SW480 (cell line): ENCODE measurements around the gene CEBPE.
A peak's percentile ranks its signal among the peaks of the same experiment; 100 is the strongest.

ENCODE experiments used
- DNase-seq: peaks from one replicate; pipeline ENCODE4 v3.0.0-alpha.2; 2016; ENCODE audit warnings: low spot score

Gene CEBPE

DNA sequence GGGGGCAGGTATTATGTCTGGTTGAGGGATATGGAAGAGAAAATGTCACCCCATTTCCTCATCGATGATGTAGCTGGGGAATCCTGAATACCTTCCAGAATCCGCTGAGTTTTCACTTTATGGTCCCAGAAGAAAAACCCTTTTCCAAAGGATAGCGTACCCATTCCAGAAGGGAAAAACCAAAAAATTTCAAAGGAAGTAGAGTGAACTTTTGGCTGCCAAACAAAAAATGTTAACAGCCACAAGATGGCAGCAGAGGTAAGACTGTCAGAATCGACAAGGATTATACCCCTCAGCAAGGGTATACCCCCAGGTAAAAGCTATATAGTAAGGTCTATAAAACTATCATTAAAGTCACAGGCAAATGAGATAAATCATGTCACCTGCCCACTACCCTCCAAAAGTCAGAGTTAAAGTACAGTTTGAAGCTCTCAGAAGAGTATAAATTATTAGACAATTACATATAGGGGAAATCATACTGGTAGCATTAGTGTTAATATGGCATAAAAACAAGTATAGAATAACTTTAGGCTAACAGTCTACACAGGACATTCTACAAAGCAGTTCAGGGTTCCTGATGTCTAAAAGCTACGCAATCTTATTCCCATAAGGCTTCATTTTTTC lies 42.2 kb downstream of the CEBPE start:
- DNase-seq, result no peak

DNA sequence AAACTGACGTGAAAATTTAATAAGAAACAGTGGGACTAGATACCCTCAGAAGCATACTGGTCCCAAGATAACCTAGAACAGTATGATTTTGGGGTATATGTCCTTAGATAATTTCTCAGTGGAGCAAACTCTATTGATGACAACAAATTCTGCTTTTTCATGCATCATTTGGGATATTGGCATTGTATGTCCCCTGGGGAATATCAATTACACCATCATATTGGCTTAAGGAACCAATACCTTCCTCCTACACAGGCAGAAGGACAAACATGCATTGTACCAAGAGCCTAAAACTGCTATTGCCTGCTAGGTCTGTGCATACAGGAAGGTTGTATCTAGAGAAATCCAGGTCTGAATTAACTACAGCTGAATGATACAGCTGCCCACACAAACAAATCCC lies 44.1 kb downstream of the CEBPE start:
- DNase-seq, result no peak

DNA sequence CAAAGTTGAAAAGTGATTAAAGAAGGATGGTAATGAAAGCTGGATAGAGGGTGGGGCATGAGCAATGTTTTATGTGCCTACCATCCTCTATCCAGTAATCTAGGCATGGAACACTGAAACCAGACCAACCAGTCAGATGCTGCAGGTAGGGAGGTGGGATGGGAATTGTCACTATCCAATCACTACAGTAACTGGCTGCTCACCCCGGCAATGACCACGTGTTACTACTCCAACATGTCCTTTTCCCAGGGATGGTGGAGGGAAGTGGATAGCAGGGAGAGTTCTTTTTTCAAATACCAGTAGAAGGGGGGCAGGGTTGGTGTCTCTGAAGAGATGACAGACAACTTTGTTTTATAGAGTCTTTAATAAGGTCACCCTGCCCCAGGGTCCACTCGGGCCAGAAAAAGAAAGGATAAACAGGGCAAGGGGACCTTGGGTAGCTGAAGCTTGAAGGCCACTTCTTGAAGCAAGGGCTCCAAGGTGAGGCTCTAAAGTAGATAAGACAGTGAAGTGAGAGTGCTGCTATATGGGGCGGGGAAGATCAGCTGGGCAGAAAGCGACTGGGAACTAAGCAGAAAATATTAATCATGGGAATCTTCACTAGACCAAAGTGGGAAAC lies 47.0 kb downstream of the CEBPE start:
- peak; percentile 33 for DNase-seq

DNA sequence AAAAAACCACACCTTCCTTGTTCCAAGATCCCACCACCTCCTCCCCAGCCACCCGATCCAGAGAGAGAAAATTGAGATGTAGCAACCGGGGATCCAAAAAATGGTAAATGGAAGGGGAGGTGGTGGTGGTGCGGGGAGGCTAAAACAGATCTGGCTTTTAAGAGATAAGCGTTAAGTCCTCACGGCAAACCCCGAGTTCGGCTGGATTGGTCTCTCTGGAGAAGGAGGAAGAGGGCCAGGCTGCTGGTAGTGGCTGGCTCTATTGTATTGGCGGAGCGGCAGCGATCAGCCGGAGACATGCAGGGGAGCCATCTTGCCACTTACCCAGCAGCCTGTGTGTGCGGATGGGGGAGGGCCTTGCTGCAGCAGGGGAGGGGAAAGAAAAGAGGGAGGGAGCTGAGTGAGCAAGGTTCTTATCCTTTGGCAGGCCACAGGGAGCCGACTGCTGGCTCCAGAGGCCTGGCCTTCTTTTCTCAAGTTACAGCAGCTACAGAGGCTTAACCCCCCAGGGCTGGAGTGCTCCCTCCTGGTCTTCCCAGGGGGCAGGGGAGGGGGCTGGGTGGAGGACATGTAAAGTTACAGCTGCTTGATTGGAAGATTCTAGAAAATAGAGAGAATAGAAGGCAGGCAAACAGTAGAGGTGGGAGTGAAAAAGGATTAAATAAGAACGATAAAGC lies 47.7 kb downstream of the CEBPE start:
- DNase-seq, result peak; percentile 86

DNA sequence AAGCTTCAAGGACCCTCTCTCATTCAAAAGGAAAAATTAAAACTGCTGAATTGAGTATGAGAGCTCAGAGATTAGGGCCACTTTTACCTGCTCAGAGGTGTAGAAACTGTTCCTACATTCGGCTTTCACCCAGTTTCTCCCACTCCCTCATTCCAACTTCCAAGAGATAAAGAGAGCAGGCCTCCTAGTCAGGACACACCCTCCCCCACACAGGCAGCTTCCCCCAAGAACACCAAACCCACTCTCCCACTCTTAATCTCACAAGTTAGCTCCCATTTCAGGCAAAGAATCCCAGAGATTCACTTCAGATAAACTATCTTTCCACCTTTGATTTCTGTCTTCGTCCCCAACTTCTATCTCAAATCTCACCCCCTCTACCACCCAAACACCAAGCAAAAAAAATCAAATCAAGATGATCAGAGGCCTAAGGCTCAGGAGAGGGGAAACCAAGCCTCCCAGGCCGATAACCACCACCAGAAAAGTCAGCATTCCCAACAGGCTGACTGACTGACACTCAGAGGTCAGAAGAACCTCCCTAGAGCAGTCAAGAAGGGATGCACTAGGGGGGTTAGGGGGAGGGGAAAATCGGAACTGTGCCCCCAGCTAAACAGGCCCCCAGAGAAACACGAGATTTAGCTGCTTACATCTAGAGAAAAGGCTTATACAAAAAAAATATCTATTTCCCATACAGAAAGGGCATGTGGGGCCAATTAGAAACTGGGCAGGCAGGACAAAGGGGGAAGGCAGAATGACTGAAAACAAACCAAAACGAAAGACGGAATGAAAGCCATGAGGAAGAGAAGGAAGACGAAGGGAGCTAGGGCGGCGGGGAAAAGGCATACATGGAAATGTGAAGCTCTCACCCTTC lies 48.6 kb downstream of the CEBPE start:
- no peak for DNase-seq

DNA sequence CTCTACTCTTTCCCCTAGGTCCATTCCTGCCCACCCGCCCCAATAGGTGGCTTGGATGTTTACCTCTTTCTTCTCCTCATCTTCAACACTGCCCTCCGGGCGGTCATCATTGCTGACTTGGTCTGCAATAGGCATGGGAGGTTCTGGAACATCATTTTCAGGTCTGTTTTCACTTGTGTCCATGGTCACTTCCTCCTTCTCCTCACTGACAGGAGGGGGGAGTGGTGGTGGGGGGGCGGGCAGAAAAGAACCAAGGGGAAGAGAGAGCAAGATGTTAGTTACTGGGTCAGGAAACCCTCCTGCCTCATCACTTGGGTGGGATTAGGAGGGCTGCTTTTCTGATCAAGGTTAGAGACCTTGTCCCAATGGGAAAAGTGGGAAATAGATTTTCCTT lies 49.6 kb downstream of the CEBPE start:
- no peak for DNase-seq

DNA sequence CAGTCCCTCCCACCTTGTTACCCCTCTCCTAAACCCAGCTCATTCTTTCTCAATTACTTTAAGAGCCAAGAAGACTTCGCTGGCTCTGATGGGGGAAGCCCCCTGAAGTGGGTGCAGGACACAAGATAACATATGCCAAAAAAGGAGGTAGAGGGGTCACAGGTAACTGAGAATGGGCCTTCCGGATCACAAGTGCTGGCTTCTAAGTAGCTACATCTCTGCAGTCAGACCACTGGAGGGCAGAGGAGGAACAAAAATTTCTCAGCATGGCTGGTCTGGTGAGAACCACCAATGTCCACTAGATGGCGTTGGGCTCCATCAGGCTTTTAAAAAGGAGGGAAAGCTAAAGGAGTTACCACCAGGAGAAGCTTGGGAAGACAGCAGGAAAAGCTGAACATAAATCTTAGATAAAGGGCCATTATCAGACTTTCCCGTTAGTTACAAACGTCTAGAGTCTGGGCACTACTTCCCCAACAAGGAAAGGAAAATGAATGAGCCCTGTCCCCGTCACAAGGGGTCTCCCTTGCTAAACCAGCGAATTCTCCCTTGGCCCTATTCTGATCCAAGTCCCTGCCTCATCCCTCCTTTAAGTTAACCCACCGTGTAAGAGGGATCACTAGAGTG lies 50.2 kb downstream of the CEBPE start:
- peak; percentile 82 for DNase-seq

DNA sequence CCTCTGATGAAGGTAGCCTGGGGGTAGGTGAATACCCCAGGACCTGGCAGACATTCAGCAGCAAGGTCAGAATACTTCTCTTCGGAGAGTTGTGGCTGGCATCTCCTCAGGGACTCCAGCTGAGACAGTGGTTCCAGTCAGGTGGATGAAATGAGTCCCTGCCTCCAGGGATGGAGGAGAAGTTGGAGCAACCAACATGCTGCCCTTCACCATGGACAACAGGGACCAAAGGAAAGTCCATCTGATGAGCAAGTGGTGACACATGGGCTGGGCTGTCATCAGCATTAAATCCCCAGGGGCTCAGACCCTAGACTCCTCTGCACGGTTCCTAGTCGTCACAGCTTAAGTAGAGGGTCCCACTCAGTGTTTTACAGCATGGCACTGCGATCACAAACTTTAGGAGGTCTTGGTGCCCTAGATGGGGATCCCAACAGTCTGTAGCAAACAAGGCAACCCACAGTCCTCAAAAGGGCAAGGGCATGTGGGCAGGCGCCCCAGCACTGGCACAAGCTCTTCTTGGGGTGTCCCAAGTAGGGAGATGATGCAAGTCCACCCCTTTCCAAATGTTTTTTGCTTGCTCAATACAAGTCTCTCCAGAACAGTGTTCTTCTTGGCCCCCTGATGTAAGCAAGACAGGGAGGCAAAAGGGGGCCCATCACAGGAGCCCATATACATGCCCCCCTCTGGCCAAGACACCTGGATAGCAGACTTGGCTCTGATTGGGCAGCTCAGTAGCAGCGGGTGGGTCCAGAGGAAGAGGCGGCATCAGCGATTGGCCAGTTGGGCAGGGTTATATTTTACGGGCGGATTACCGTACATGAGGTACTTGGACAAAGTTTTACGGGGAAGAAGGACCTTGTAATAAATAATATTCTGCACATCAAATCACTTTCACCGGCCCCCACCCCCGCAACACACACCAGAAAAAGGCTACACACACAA lies 50.9 kb downstream of the CEBPE start:
- DNase-seq, result no peak
